ENCODE results near the gene TIAL1. TPM values are rescaled to one million over a fixed set of nuclear protein-coding genes. Genes with fewer than 3 reads are reported as not detected.
"Not testable (repeated sequence)": the region's sequence is repeated elsewhere in the genome, so short reads cannot be mapped to it uniquely, and the experiment has no call there.

TIAL1 gene
- total RNA-seq, 1 experiment from 2014 or later = 120 TPM

DNA sequence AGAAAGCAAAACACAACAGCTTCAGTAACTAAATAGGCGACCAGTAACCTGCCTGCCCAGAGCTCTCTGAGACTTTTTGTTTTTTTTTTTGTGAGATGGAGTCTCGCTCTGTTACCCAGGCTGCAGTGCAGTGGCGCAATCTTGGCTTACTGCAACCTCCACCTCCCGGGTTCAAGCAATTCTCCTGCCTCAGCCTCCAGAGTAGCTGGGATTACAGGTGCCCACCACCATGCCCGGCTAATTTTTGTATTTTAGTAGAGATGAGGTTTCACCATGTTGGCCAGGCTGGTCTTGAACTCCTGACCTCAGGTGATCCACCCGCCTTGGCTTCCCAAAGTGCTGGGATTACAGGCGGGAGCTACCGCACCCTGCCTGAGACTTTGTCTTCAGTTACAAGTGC lies 23.0 kb upstream of the TIAL1 start:
- H3K79me2 ChIP-seq (ENCODE audit: low read length); H3K9me3 ChIP-seq (ENCODE audit: low read length); DNase-seq; H3K27ac ChIP-seq (ENCODE audit: low read length); H3K4me3 ChIP-seq (ENCODE audit: low read length); H3K27me3 ChIP-seq (ENCODE audit: low read length); H3K9ac ChIP-seq (ENCODE audit: low read length); H3K9me2 ChIP-seq (replicated peaks; ENCODE audit: insufficient read depth, low read length); H3K4me2 ChIP-seq (ENCODE audit: low read depth, low read length, poor library complexity, severe bottlenecking); H3K4me1 ChIP-seq (ENCODE audit: low read length); H4K20me1 ChIP-seq (ENCODE audit: insufficient read depth, low read depth, low read length); H3K36me3 ChIP-seq (ENCODE audit: insufficient read depth, low read length); H2AFZ ChIP-seq (ENCODE audit: low read length): not testable (repeated sequence)

DNA sequence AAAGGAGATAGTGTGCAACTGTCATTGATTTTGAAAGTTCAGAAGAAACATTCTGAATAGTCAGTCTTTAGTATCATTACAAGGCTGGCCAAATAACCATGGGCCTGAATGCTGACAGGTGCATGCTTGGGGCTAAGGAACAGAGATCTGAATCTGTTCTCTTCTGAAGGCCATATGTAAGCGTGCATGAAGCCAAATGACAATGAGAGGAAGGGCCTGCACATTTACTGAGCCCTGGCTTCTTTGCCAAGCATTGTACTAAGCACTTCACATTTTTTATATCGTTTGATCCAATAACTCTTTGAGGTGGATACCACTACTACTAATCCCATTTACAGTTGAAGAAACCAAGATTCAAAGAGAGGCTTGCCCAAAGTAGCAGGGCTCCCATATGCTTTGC lies 22.5 kb upstream of the TIAL1 start:
- Histone ChIP-seq H3K9me3 (ENCODE audit: low read length) (no peaks in the 10 kb centered on the region), H3K4me3 (ENCODE audit: low read length) (no peak overlapping the region), H3K4me2 (ENCODE audit: low read depth, low read length, poor library complexity, severe bottlenecking) (no peak overlapping the region), H2AFZ (ENCODE audit: low read length) (no peak overlapping the region), H3K9me2 (replicated peaks; ENCODE audit: insufficient read depth, low read length) (no peaks in the 10 kb centered on the region), H3K27me3 (ENCODE audit: low read length) (no peaks in the 10 kb centered on the region), H3K79me2 (ENCODE audit: low read length) (no peaks in the 10 kb centered on the region), H3K36me3 (ENCODE audit: insufficient read depth, low read length) (no peaks in the 10 kb centered on the region), H3K4me1 (ENCODE audit: low read length) (no peaks in the 10 kb centered on the region; the same call in 1 of the 2 replicates), H3K27ac (ENCODE audit: low read length) (no peak overlapping the region), H4K20me1 (ENCODE audit: insufficient read depth, low read depth, low read length) (no peaks in the 10 kb centered on the region), H3K9ac (ENCODE audit: low read length) (no peak overlapping the region)
- DNase-seq = no peak

DNA sequence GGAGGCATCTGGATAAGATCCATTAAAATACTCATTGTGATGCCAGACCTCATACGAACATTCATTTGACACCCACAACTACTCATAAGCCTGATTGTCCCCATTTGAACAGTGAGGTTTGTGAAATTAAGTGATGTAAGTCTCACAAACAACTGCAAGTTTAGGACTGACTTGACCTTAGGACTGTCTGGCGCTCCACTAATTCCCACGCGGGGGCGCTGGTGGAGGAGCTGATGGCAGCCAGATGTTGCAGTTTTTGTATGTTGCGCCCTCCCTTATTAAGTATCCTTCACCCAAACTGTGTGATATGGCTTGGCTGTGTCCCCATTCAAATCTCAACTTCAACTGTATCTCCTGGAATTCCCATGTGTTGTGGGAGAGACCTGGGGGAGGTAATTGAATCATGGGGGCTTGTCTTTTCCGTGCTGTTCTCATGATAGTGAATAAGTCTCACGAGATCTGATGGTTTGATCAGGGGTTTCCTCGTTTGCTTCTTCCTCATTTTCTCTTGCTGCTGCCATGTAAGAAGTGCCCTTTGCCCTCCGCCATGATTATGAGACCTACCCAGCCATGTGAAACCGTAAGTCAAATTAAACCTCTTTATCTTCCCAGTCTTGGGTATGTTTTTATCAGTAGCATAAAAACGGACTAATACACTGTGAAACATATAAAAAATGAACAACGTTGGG lies 20.3 kb upstream of the TIAL1 start:
- H3K9ac ChIP-seq (ENCODE audit: low read length) = no peak overlapping the region

DNA sequence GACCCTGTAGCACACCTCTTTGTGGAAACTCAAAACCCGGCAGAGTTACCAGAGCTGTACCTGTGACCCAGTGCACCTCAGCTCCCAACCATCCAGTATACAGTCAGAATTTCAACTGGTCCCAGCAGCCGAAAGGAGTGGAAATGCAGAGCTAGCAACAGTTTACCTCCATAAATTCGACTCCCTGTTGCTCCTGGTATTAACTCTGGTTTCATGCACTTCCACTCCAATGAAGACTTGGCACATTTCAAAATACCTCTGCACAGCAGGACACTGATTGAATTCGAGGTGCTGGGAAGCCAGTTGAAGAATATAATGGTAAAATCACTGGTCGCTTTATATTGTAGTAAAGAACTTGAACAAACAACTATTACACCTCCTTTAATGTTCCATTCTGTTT lies 17.9 kb upstream of the TIAL1 start:
- no peaks in the 10 kb centered on the region for H3K27me3 ChIP-seq (ENCODE audit: low read length)
- H4K20me1 ChIP-seq (ENCODE audit: insufficient read depth, low read depth, low read length) = no peaks in the 10 kb centered on the region
- no peaks in the 10 kb centered on the region for H3K36me3 ChIP-seq (ENCODE audit: insufficient read depth, low read length)
- H3K9ac ChIP-seq (ENCODE audit: low read length) = no peak overlapping the region
- H3K27ac ChIP-seq (ENCODE audit: low read length) = no peak overlapping the region
- no peaks in the 10 kb centered on the region; the same call in 1 of the 2 replicates for H3K4me1 ChIP-seq (ENCODE audit: low read length)
- no peaks in the 10 kb centered on the region for H3K9me3 ChIP-seq (ENCODE audit: low read length)
- no peak for DNase-seq
- H3K4me3 ChIP-seq (ENCODE audit: low read length) = no peak overlapping the region
- H3K79me2 ChIP-seq (ENCODE audit: low read length) = no peaks in the 10 kb centered on the region
- no peak overlapping the region for H3K4me2 ChIP-seq (ENCODE audit: low read depth, low read length, poor library complexity, severe bottlenecking)
- no peak overlapping the region for H2AFZ ChIP-seq (ENCODE audit: low read length)
- H3K9me2 ChIP-seq (replicated peaks; ENCODE audit: insufficient read depth, low read length) = no peaks in the 10 kb centered on the region

More for the DNA sequence above, 20.3 kb upstream of the TIAL1 start:
- Histone ChIP-seq H3K79me2 (ENCODE audit: low read length) (no peaks in the 10 kb centered on the region), H3K36me3 (ENCODE audit: insufficient read depth, low read length) (no peaks in the 10 kb centered on the region), H3K4me1 (ENCODE audit: low read length) (no peaks in the 10 kb centered on the region; the same call in 1 of the 2 replicates), H3K9me2 (replicated peaks; ENCODE audit: insufficient read depth, low read length) (no peaks in the 10 kb centered on the region), H3K4me2 (ENCODE audit: low read depth, low read length, poor library complexity, severe bottlenecking) (no peak overlapping the region), H3K4me3 (ENCODE audit: low read length) (no peak overlapping the region), H3K9me3 (ENCODE audit: low read length) (no peaks in the 10 kb centered on the region), H3K27me3 (ENCODE audit: low read length) (no peaks in the 10 kb centered on the region), H4K20me1 (ENCODE audit: insufficient read depth, low read depth, low read length) (no peaks in the 10 kb centered on the region), H2AFZ (ENCODE audit: low read length) (no peak overlapping the region), H3K27ac (ENCODE audit: low read length) (no peak overlapping the region)
- DNase-seq = no peak

DNA sequence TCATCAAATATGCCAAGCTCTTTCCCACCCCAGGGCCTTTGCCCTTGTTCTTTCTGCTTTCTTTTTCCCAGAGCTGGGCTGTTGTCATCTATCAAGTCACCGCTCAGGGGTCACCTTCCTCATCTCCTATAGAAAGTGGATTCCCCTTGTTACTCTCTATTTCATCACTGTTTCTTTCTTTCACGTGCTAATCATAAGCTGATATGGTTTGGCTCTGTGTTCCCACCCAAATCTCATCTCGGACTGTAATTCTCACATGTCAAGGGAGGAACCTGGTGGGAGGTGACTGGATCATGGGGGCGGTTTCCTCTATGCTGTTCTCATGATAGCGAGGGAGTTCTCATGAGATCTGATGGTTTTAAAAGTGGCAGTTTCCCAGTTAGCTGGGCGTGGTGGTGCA lies 17.0 kb upstream of the TIAL1 start:
- no peak overlapping the region for H3K4me2 ChIP-seq (ENCODE audit: low read depth, low read length, poor library complexity, severe bottlenecking)
- H3K9ac ChIP-seq (ENCODE audit: low read length) = no peak overlapping the region
- no peak overlapping the region for H3K27ac ChIP-seq (ENCODE audit: low read length)
- H3K9me3 ChIP-seq (ENCODE audit: low read length) = no peaks in the 10 kb centered on the region
- no peaks in the 10 kb centered on the region for H4K20me1 ChIP-seq (ENCODE audit: insufficient read depth, low read depth, low read length)
- H3K79me2 ChIP-seq (ENCODE audit: low read length) = no peaks in the 10 kb centered on the region
- no peak for DNase-seq
- H2AFZ ChIP-seq (ENCODE audit: low read length) = no peak overlapping the region
- no peaks in the 10 kb centered on the region for H3K9me2 ChIP-seq (replicated peaks; ENCODE audit: insufficient read depth, low read length)
- H3K4me3 ChIP-seq (ENCODE audit: low read length) = no peak overlapping the region
- no peaks in the 10 kb centered on the region for H3K36me3 ChIP-seq (ENCODE audit: insufficient read depth, low read length)
- H3K4me1 ChIP-seq (ENCODE audit: low read length) = no peaks in the 10 kb centered on the region; the same call in 1 of the 2 replicates
- no peaks in the 10 kb centered on the region for H3K27me3 ChIP-seq (ENCODE audit: low read length)

DNA sequence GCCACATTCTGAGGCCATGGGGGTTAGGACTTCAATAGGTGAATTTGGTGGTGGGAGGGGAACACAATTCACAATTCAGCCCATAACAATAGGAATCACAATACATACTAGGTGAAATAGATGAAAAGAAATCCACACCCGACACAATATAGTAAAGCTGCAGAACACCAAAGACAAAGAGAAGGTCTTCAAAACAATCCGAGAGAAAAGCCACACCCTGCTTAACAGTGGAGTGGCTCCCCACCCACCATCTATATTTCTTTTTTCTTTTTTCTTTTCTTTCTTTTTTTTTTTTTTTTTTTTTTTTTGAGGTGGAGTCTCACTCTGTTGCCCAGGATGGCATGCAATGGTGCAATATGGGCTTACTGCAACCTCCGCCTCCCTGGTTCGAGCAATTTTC lies 14.7 kb upstream of the TIAL1 start:
- no peak overlapping the region for H3K27ac ChIP-seq (ENCODE audit: low read length)
- H3K27me3 ChIP-seq (ENCODE audit: low read length) = no peaks in the 10 kb centered on the region
- no peak overlapping the region for H3K4me3 ChIP-seq (ENCODE audit: low read length)
- H4K20me1 ChIP-seq (ENCODE audit: insufficient read depth, low read depth, low read length) = no peaks in the 10 kb centered on the region
- H3K9ac ChIP-seq (ENCODE audit: low read length) = no peak overlapping the region
- no peaks in the 10 kb centered on the region for H3K9me2 ChIP-seq (replicated peaks; ENCODE audit: insufficient read depth, low read length)
- no peak overlapping the region for H2AFZ ChIP-seq (ENCODE audit: low read length)
- no peaks in the 10 kb centered on the region for H3K4me1 ChIP-seq (ENCODE audit: low read length)
- no peaks in the 10 kb centered on the region for H3K79me2 ChIP-seq (ENCODE audit: low read length)
- H3K4me2 ChIP-seq (ENCODE audit: low read depth, low read length, poor library complexity, severe bottlenecking) = no peak overlapping the region
- no peaks in the 10 kb centered on the region for H3K36me3 ChIP-seq (ENCODE audit: insufficient read depth, low read length)
- no peaks in the 10 kb centered on the region for H3K9me3 ChIP-seq (ENCODE audit: low read length)
- no peak for DNase-seq

DNA sequence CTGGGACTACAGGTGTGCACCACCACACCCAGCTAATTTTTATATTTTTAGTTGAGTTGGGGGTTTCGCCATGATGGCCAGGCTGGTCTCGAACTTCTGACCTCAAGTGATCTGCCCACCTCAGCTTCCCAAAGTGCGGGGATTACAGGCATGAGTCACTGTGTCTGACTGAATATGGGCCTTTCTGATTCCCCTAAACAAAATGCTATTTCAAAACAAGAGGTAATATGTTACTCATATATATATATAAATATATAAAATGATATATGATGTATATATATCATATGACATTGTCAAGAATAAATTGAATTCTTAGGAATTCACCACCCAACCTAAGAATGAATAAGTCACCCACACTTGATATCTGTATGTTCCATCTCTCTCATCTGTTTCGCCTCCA lies 12.8 kb upstream of the TIAL1 start:
- Histone ChIP-seq H3K27ac (ENCODE audit: low read length) (no peak overlapping the region), H2AFZ (ENCODE audit: low read length) (no peak overlapping the region), H3K79me2 (ENCODE audit: low read length) (no peaks in the 10 kb centered on the region), H3K4me1 (ENCODE audit: low read length) (no peaks in the 10 kb centered on the region), H3K27me3 (ENCODE audit: low read length) (no peaks in the 10 kb centered on the region), H3K9me3 (ENCODE audit: low read length) (no peaks in the 10 kb centered on the region), H3K9me2 (replicated peaks; ENCODE audit: insufficient read depth, low read length) (no peaks in the 10 kb centered on the region), H4K20me1 (ENCODE audit: insufficient read depth, low read depth, low read length) (no peaks in the 10 kb centered on the region), H3K36me3 (ENCODE audit: insufficient read depth, low read length) (no peaks in the 10 kb centered on the region), H3K4me3 (ENCODE audit: low read length) (no peak overlapping the region), H3K4me2 (ENCODE audit: low read depth, low read length, poor library complexity, severe bottlenecking) (no peak overlapping the region), H3K9ac (ENCODE audit: low read length) (no peak overlapping the region)
- DNase-seq = no peak

DNA sequence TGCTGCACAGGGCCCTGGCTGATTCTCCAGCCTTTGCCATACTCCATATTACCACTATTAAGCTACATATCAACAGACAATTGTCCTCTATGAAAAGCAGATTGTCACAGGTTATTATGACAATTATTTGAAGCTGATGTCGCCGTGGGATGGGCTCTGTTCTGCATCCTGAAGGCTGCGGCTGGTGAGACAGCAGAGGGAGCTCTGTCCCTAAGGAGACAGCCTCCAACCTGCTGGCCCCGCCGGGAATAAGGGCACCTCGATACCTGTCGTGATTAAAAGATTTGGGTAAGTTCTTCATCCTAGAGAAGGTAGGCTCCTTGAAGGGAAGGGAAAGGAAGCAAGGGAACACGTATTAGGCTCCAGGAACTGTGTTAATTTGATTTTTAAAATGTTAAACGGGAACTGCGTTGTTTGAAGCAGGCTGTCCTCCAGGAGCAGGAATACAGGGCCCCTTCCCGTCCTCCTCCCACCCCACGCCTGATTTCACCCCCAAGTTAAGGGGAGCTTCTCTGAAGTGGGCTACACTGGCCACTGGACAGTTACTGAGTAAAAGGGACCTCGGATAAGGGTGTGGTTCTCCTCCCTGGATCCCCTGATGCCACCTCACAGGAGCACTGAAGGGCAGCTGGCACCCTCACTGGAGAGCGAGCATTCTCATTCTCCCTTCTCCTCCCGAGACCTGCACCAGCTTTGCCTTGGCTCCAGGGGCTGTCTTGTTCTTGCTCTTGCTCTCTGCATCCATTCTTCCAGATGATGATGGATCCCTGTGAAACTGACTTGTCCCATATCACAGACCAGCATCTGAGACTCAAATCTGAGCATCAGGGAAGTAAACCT lies 11.8 kb upstream of the TIAL1 start:
- no peaks in the 10 kb centered on the region for H3K36me3 ChIP-seq (ENCODE audit: insufficient read depth, low read length)
- no peaks in the 10 kb centered on the region for H3K9me3 ChIP-seq (ENCODE audit: low read length)
- H3K4me3 ChIP-seq (ENCODE audit: low read length) = no peak overlapping the region
- H3K27me3 ChIP-seq (ENCODE audit: low read length) = no peaks in the 10 kb centered on the region
- H3K4me2 ChIP-seq (ENCODE audit: low read depth, low read length, poor library complexity, severe bottlenecking) = no peak overlapping the region
- H3K9me2 ChIP-seq (replicated peaks; ENCODE audit: insufficient read depth, low read length) = no peaks in the 10 kb centered on the region
- H4K20me1 ChIP-seq (ENCODE audit: insufficient read depth, low read depth, low read length) = no peaks in the 10 kb centered on the region
- DNase-seq = peak; percentile 59
- H3K9ac ChIP-seq (ENCODE audit: low read length) = no peak overlapping the region
- H3K4me1 ChIP-seq (ENCODE audit: low read length) = no peaks in the 10 kb centered on the region
- no peak overlapping the region for H2AFZ ChIP-seq (ENCODE audit: low read length)
- H3K27ac ChIP-seq (ENCODE audit: low read length) = no peak overlapping the region
- no peaks in the 10 kb centered on the region for H3K79me2 ChIP-seq (ENCODE audit: low read length)

Data from Karpas-422 (cell line).